ENCODE measurements around the gene STARD13.

- TF ChIP-seq, protein P1, sequence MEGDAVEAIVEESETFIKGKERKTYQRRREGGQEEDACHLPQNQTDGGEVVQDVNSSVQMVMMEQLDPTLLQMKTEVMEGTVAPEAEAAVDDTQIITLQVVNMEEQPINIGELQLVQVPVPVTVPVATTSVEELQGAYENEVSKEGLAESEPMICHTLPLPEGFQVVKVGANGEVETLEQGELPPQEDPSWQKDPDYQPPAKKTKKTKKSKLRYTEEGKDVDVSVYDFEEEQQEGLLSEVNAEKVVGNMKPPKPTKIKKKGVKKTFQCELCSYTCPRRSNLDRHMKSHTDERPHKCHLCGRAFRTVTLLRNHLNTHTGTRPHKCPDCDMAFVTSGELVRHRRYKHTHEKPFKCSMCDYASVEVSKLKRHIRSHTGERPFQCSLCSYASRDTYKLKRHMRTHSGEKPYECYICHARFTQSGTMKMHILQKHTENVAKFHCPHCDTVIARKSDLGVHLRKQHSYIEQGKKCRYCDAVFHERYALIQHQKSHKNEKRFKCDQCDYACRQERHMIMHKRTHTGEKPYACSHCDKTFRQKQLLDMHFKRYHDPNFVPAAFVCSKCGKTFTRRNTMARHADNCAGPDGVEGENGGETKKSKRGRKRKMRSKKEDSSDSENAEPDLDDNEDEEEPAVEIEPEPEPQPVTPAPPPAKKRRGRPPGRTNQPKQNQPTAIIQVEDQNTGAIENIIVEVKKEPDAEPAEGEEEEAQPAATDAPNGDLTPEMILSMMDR (optimal IDR thresholded peaks at IDR 0.05 in 1 of 3, IDR thresholded peaks at IDR 0.05 in 1 of 3, conservative IDR thresholded peaks at IDR 0.05 in 1 of 3; ENCODE audit: extremely low read depth in 1 of 3, insufficient read depth in 2 of 3, low read length in 3 of 3) = no peak
- no peak for TF ChIP-seq EZH2 (IDR thresholded peaks at IDR 0.05; ENCODE audit: low read length)
Measured at GRCh38 chr13:33109271-33109697, 176.3 kb downstream of the STARD13 start.
